ACHN (cell line): ENCODE results near the gene CYFIP1.

Experiments used
- DNase-seq: peaks from one replicate; pipeline ENCODE4 v3.0.0-alpha.2; 2015
- in situ Hi-C: cut with HindIII; loops from 2 replicates; pipeline ENCODE4 v1.10.0; 2017; ENCODE audit warnings: low sequenced_read_pairs, low pct_ligation_motif_present, low pct_unique_long_range_greater_than_20kb

Gene CYFIP1

DNA sequence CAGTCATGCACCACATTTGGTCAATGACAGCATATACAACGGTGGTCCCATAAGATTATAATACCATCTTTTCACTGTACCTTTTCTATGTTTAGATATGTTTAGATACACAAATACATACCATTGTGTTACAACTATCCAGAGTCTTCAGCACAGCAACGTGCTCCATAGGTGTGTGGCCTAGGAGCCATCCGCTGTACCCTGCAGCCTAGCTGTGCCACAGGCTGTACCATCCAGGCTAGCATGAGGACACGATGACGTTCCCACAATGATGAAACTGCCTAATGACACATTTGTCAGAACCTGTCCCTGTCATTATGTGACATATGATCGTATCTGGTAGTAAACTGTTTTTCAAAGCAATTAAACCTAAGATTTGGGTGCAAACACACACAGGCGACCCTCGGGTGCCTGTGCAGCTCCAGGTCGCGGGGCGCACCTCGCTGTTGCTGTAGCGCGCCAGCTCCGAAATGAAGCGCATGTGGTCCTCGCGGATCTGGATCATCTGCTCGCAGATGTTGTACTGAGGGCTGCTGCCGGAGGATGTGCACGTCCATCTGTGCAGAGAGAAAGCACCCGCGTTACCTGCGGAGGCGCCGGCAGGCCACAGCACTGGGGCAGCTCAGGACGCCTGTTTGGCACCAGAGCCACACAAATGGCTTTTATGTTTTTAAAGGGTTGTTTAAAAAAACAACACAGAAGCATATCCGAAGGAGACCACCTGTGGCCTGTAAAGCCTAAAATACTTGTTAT is 48.2 kb downstream of the CYFIP1 start:
- in situ Hi-C loops = no loop called here
- DNase-seq = no peak

DNA sequence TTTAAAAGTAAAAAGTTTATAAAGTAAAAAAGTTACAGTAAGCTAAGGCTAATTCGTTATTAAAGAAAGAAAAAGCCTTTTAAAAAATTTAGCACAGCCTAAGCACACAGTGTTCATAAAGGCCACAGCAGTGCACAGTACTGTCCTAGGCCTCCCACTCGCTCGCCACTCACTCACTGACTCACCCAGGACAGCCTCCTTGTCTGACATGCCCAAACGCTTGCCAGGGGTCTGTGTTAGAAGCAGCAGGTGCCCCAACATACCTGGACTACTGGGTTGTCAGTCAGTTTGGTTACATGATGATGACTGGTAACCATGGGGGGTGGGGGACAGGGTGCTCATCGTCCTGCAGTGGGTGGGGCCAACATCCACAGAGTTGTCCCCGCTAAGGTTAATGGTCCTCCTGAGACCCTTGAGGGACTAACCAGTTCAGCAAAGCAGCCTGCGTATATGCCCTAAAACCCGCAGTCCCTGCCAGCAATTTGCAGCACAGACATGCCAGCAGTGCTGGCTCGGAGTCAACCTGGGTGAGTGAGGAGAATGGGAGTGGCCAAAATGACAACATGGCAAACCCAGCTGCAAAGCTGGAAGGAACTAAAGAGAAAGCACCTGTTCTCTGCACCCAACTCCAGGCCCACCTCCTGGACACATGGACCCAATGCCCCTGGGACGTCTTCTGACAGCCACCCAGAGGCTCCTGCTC is 49.2 kb downstream of the CYFIP1 start:
- DNase-seq = no peak
- in situ Hi-C loops = no loop called here

DNA sequence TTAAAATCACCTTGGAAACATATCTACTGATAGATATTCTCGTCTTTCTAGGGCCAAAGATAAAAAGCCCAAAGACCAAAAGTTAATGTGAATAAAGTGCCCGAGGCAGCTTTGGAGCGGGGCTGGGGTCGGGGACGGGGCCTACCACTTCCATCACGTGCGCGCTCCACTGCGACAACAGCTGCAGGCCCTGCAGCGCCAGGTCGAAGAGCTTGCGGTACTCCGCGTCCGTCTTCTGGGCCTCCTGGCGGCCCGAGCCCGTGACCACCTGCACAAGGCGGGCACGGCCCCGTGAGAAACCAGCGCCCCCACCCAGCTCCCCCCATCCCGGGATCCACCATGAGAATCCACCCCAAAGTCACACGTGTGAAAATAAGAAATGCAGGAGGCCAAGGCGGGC is 52.4 kb downstream of the CYFIP1 start:
- in situ Hi-C loops = no loop called here
- no peak for DNase-seq

DNA sequence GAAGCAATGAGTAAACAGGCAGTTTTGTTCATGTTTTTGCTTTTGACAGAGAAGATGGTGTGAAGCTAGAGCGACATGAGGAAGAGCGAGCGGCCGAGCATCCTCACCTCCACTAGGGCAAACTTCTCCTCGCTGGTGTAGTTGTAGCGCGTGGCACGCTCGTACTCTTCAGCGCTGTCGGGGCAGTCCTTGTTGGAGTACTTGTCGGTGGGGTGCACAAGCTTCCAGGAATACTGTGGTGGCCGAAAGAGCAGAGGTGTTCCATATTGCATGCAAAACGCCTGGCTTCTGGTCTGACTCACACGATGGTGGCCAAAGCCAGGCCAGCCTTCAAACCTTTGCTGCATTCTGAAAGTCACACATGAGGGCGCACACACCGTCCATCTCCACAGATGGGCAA is 54.3 kb downstream of the CYFIP1 start:
- in situ Hi-C loops = no loop called here
- no peak for DNase-seq

DNA sequence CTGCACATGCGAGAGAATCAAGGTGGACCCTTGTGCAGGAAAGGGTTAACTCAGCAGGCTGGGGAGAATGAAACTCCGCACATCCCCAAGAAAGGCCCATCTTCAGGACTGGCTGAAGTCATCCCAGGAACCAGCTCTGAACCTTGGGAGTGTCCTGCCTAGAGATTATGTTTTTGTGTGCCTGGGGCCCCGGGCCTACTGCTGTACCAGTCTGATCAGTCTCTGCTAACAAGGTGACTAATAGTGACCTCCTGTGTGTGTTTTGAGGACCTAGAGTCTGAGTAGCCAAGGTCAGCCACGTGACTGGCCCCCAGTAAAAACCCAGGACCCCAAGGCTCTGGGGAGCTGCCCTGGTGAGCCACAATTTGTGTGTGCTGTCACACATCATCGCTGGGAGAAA is 58.2 kb downstream of the CYFIP1 start:
- in situ Hi-C loops = no loop called here
- no peak for DNase-seq

DNA sequence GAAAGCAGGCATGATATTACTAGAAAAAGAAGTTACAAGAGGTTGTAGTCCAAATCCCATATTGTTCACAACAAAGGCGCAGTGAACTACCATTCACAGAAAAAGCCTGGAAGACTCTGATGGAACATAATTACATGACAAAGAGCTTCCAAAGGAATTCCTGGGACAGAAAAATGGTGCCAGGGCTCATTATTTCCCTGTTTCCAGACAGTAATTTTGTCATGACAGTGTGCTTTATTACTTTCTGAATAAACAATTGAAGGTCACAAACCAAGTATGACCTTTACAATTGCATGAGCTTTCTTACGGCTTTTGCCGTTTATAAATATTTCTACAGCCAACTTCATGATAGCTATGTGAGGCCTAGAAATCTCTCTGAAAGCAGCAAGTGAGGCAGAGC is 61.0 kb downstream of the CYFIP1 start:
- in situ Hi-C loops = no loop called here

DNA sequence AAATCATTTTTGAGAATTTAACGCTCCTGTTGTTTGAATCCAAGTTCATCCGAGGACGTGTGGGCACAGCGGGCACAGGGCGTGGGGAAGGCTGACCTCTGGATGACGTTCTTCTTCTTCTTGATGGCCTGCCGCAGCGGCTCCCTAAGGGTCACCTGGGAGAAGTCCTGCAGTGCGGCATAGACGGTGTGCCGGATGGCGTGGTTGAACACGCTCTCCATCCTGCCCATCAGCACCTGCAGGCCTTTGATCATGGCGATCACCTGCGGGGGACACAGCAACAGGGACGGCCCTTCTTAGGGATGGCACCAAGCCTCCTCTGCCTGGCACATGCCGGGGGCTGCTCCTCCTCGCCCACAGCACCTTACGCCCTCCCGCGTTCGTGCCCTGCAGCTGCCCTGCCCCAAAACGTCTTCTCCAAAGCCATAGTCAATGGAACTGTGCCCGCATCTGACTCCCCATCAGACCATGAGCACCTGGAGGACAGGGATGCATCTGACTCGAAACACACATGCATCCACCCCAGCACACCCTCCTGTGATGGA is 61.5 kb downstream of the CYFIP1 start:
- DNase-seq = no peak
- in situ Hi-C loops = no loop called here

More for the DNA sequence above, 61.0 kb downstream of the CYFIP1 start:
- no peak for DNase-seq

DNA sequence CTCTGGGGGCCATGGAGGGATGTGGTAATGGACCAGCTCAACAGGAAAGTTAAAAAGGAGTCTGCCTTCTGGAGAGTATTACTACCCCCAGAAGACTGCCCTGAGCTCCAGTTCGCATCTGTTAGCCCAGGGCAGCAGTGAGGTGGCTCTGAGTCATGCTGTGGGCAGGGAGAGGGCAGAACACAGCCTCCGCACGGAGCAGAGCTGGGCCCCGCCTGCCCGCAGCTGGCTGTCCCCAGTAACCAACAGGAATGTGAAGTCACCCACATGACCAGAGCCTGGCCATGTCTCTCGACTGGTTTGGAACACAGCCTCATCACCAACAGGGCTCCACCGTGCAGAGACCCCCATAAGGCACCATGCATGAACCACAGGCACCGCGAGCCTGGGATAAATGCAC is 62.1 kb downstream of the CYFIP1 start:
- in situ Hi-C loops = no loop called here
- no peak for DNase-seq

DNA sequence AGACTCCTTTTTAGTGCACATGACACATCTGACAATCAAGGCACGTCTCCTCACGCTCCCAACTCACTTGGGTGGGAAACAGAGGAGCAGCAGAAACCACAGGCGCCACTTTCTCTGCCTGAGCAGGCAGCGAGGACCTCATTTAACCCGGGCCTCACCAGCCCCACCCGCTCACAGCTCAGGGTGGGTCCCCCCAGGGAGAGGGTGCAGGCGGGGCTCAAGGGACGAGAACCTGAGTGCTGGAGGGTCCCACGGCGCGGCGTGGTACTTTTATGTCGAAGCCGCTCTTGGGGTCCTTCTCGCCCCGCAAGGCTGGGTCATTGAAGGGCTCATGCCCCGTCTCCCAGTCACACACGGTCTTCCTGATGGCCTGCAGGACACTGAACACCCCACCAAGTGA is 62.6 kb downstream of the CYFIP1 start:
- in situ Hi-C loops = no loop called here
- DNase-seq = no peak

DNA sequence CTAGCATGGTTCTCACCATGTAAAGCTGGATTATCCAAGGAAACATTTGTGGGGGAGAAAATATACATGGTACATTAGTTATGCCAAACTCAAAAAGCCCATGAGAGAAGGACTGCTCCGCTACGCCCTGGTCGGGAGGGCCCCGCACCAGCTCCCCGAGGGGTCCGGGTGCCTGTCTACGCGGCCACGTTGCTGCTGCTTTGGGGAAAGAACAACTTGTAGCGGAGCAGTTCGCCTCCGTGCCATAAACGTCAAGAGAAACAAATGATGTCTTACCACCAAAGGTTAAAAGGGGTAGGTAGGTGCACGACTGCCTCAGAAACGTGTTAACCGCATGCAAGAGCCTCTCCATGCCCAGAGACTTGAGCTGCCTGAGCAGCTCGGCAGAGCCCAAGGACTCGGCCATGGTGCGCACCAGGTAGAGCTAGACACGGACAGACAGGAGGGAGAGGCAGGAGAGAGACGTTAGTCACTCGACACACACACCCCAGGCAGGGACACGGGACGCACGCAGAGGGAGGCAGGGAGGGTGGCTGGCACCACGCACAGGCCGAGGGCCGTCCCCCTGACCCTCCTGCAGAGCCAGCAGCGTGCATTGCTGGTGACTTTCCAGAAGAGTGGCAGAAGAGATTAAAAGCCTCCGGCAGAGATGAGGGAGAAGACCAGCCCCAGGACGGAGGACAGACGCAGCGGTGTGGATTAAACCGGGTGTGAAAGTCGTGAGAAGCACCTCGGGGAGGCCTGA is 63.4 kb downstream of the CYFIP1 start:
- in situ Hi-C loops = no loop called here
- DNase-seq = no peak

DNA sequence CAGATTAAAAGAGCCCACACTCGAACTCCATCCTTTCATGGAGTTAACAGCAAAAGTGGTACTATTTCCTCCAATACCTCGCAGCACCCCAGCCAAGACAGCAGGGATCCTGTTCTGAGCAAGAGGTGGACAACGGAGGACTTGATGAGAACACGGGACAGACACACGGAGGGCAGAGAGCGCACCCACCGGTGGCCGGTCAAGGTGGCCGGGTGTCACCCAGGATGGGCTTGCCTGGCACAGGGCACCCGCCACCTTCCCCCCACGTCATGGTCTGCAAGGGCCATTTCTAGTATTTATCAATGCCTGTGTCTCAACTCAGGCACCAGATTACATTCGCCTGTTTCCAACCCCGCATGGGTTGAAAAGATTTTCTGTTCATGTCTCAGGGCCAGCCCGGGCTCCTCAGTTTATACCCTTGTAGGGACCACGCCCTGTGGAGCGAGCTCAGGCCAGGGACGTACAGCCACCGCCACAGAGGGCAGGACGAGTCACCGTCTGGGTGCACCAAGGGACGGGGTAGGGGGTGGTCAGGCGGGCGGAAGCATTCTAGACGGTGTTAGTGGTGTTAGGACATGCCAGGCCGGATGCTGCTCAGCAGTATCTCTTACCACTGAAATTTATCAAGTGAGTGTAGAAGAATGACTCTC is 64.2 kb downstream of the CYFIP1 start:
- DNase-seq = no peak
- in situ Hi-C loops = no loop called here

DNA sequence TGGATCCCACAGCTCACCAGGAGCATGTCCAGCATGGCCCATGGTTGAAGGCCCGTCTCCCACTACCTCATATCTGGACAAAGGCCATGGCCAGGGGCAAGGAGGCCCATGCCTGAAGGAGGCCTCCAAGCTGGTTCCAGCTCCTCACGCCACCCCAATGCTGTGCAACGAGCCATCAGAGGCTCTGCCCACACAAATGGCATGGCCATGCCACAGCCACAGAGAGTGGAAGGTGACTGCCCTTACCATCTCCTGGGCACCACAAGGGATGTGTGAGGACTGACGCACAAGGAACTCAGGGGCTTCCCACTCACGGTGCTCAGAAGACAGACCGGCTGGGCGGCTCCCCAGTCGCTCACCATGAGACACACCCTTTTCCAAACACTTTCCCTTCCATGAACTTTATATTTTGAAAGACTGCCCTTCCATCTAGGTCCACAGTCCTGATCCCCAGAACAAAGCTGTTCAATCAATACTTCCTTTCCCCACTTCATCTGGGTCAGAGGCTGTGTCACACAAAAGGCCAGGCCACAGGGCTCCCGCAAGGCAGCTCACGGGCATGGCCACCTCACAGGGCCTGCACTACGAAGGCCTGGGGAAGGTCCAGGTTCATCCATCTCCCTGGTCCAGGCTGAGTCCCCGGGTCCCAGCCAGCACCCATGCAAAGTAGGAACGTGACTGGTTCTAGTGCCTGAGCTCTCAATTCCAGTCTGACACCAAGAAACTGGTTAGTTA is 66.4 kb downstream of the CYFIP1 start:
- in situ Hi-C loops = no loop called here
- DNase-seq = no peak

DNA sequence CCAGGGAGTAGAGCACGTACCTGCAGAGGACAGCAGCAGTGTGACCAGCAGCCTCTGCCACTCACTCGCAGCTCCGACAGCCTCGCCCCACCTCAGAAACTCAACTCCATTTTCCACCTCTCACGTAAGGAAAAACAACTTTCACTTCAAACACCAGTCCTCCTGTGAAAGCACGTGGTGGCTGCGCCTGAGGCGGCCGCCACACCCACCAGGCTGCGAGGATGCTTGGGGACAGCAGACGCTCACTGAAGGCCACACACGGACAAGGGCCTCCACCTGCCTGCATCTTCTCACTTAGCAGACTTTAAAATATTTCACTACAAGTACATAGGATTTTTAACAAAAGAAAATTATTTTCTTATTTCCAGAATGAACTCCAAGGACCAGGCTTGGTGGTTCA is 67.9 kb downstream of the CYFIP1 start:
- no peak for DNase-seq
- in situ Hi-C loops = no loop called here

DNA sequence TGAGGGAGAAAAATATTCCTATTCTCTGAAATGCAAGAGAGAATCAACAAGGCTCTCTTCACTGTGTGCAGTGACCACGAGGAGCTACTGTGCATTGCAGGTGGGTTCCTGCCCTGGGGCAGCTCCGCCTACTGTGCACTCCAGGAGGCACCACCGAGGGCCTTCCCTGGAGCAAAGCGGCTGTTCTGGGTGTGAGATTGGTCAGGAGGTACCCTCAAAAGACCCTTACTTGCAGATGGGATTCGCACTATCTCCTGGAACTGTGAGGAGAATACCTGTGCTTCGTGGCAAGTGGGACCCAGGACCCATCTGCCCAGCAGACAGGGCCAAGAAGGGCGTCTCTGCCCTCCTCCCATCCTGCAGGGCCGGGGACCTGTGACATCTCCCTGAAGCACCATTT is 68.9 kb downstream of the CYFIP1 start:
- in situ Hi-C loops = no loop called here
- DNase-seq = no peak

DNA sequence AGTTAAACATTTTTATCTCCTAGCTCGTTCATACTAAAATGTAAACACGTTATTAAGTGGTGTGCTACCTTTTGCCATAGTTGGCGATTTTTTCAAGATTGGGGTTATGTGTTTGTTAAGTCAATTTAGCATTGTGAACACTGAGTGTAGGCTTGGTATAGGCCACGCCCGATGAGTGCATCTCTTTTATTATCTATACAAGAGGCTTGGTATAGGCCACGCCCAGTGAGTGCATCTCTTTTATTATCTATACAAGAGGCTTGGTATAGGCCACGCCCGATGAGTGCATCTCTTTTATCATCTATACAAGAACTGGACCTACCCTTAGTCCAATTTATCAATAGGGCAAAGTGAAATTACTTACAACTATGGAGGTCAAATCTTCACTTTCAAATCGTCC is 71.3 kb downstream of the CYFIP1 start:
- in situ Hi-C loops = no loop called here

DNA sequence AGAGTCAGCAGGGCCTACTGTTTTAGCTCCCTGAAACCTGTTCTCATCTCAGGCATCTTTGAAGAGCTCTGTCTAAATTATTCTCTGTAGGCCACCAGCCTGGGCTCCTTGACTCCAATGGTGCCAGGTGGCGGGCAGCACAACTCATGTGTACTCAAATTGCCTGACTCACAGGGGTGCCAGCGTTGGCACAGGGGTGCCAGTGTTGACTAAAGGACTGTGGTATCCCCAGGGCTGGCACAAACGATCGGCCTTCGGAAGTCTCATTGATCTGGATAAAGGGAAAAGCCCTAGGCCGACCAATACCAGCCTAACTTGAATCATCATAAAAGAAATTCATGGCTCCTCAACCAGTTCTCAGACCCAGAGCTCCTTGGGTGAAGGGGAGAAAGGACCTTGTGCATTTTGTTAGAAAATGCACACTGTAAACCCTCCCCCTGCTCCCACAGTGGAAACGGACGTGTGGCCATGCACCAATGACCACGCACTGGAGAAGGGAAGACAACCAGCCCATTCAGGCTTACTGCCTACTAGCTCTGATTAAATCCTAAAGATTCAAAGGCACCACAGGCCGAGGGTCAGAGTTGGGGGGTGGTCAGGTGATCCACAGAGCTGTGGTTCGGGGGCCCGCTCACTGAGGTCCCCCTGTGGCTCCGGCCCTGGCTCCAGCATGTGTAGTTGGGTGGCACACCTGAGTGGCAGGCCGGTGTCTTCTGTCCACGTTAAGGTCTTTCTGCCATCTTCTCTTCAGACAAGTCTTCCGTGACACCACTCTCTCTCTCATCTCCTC is 72.8 kb downstream of the CYFIP1 start:
- no peak for DNase-seq
- in situ Hi-C loops = no loop called here

More for the DNA sequence above, 71.3 kb downstream of the CYFIP1 start:
- DNase-seq = no peak

DNA sequence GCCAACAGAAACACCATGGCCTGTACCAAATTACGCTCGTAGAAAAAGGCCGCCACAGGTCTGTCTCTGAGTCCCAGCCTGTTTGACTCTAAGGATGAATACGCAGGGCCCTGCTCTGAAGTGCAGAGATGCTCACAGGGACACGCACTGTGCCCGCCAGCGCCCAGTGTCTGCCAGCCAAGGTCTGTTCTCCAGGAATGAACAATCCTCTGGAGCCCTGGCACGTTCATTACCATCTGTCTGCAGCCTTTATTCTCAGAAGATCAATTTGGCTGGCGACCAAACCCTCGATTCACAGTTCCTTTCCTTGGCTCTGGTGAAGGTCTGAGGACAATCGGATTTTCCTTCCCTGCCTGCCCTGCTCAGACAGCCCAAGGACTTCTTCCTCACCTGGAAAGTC is 75.4 kb downstream of the CYFIP1 start:
- no peak for DNase-seq
- in situ Hi-C loops = no loop called here
